ENCODE results near the gene INTS15.

- TF ChIP-seq CTCF (IDR thresholded peaks at IDR 0.05): no peak
- no peak for TF ChIP-seq POLR2A (IDR thresholded peaks at IDR 0.05)
- no peak for TF ChIP-seq EP300 (IDR thresholded peaks at IDR 0.05)
These were observed 14.6 kb downstream of the INTS15 start for GRCh38 chr7:6604458-6604857.

All from tibial nerve (tissue), 4 donors.